CD4-positive, alpha-beta T cell treated with Interleukin-10 for 1 hour (primary cell): ENCODE measurements around the gene INSIG2.
"Not testable (repeated sequence)": the region's sequence is repeated elsewhere in the genome, so short reads cannot be mapped to it uniquely, and the experiment has no call there.

Experiments
- DNase-seq: peaks from one replicate; pipeline ENCODE4 v3.0.0-alpha.2; 2020

Gene INSIG2

DNA sequence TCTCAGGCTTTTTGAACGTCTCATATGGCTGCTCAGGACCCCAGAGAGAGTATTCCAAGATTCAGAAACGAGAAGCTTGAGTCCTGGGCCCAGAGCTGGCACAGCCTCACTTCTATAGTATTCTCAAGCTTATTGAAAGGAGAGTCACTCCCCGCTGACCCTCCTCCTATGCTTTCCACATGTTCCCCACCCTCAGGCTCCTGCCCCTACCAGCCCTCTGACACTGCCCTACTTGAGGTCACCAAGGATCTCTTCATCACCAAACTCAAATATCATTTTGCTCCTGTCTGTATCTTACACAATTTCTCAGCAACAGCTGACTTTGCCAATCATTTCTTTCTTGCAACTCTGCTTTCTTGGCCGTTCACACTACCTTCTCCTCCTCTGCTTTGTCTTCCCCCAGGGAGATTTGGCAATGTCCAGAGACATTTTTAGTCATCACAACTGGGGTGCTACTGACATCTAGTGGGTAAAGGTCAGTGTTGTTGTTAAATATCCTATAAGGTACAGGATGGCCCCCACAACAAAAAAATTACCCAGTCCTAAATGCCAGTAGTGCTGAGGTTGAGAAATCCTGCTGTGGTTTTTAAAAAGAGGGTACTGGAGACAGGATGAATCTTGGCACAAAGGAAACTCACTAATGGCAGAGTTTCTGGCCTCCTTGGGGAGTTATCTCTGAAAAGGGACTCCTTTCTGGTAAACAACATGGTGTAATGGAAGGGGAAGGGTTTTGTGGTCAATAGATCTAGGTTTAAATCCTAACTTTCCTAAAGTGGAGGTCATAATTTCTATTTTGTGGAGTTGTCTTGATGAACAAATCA, 26.9 kb upstream of the INSIG2 start:
- peak; percentile 7 for DNase-seq

DNA sequence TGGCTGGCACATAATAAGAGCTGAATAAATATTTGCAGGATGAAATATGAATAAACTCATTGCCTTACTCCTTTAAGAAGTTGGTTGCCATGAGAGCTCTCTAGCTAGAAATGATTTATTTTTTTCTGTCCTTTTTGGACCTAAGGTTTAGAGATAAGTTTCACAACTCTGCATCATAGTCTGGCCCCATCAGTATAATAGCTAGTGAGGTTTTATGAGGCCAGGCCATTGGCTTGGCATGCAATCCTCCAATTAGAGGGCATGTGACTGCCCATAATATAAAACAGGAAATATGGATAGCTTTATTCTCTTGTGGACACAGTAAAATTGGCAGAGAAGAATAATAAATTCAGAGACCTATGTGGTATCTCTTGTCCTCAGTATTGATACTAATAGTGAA, 26.2 kb upstream of the INSIG2 start:
- DNase-seq: no peak

DNA sequence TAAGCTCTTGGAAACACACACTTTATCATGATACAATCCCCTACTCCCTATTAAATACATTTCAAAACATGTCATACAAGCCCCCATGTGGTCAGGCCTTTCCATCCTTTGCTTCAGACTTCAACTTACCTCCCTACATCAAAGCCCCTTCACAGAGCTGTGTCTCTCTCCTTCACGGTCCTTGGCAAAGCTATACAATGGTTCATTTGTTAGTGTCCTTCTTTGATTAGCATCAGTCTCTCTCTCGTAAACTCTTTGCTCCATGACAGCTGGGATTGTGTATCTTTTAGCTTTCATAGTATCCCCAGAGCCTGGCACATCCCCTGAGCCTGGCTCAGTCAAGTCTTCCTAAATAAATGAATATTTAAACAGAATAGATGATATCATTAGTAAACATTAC, 25.6 kb upstream of the INSIG2 start:
- no peak for DNase-seq

DNA sequence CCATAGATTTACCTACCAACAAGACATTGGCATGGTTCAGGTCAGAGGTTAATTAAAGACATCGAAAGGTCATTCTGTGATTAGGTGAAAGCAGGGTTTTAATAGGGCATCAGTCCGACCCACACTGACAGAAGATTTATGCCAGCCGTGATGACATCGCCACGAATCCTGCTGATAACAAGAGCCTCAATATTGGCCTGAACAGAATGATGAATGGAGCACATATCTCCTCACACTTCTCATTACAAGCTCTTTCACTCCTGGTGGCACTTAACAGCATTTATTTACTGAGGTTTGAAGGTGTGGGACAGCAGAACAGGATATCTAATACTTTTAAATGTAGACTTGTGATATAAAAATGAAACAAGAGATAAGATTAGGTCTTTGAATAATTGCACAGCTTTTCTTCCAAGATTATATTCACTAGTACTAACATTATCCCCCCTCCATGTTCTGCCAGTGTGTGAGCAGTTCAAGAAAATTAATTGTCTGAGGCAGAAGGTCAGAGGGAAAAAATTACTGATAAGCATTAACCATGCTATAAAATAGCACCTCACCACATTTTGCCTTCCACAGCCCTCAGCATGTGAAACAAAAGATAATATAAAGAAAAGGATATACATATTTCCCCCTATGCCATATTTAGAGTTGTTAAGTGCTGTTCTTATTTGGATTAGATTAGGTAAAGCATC, 23.1 kb upstream of the INSIG2 start:
- no peak for DNase-seq

DNA sequence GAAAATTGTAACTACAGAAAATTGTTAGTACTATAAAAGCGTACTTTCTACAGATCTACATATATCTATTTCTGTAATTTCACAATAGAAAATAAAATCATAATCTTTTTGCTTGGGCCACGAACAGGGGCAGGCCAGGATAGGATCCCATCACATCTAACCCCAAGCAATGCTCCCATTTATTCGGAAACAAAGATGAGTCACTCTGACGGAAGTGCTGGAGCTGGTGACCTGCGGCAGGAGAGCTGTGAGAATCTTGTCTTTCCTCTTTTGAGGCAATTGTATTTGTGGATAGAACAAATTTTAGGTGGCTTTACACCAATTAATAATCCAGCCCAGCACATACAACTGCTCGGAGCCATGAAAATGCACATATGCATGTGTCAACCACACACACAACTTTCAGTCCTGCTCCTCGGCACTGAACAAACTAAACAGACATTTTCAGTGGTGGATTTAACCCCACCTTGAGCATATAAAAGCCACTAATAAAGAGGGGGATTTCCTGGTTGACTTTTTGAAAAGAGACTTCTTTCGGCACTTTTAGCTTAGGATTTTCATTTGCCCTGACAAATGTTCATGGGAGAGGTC, 22.3 kb upstream of the INSIG2 start:
- no peak for DNase-seq

DNA sequence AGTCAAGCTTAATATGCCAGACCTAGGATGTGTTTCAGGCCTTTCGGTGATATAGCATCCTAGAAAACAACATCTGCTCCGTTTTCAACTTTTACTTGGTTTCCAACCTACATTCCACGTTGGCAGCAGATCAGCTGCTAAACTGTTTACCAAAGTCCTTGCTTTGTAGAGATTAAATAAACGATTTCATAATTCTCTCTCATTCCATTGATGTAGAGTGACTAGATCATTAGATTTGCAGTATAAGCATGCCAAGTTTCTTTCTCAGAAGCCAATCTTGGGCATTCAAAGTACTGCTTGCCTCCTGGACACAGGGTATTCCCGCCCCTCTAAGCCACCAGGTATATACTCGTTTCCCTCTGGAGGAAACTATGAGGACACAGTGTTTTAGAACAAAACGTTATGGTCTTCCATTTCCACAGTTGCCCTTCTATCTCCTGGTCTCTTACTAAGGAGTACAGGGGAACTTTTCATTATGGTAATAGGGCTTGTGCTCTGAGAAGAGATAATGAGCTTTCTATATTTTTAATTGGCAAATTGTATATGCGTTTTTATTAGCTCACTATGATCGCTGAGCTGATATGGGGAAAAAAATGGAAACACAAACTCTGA, 10.5 kb upstream of the INSIG2 start:
- no peak for DNase-seq

DNA sequence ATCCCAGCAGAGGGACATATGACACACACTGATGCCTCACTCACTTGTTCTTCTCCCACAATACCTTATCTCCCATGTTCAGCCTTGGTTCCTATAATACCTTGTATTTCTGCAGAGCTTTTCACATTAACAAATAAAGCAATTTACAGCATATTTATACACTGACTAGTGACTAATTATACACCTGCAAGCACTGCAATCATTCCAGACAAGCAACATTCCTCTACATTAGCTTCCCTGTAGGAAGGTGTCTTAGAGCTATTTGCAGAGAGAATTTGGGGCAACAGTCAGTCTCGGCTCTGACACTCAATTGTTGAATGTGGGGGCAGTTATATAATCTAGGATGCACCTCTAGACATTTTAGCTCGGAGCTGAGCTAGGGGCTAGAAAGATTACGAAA, 9.5 kb upstream of the INSIG2 start:
- no peak for DNase-seq

DNA sequence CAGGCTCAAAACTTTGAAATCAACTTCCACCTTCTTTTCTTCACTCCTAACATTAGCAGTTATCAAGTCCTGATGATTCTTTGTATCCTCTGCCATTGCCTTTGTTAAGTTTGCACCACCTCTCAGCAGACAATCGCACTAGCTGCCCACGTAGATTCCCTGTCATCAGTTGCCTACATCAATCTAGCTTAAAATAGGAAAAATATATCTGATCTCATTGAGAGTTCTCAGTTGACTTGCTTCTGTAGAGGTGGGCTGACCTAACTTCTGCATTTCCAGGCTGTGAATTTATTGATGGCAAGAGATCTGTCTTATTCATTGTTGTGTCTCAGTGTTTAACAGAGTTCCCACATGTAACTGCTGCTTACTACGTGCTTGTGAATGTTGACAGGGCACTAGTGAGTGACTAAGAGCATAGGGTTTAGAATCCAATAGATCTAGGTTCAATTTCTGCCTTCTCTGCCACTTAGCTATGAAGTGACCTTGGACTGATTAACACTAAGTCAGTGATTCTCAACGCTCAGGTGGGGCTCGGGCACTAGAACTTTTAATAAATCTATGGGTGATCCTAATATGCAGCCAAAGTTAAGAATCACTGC, 3.7 kb upstream of the INSIG2 start:
- DNase-seq: no peak

DNA sequence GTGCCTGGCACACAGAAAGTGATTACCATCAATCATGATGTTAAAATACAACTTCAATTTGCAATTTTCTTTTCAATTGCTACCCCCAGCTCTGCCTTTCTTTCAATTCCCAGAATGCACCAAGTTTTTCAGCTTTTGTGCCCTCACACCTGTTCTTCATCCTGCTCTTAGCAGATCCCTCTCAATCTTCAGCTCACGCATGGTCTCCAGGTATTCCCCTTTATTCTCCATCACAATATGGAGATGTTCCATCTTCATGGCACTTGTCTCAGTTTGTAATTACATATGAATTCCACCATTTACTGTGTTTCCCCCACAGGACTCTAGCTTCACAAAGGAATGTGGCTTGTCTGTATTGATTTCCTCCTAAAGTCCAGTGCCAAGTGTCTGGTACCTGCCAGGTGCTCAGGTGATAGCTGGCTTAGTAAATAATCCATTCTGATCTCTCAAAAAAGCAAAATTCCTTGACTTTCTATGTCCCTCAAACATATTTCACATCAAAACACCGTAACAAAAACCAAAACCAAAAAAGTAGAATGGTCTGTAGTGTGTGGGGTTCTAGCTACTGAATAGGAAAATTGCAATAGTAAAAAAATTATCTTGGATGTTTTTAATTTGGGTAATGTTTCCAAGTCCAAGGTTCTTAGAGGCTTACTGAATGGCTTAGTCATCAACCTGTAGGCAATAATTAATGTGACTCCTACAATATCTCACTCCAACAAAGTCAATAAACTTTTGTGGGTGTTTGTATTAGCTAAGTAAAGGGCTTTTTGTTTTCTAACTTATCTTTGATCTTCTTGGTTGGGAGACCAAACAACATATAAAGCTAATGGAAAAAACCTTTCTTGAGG, 2.9 kb upstream of the INSIG2 start:
- DNase-seq: no peak

DNA sequence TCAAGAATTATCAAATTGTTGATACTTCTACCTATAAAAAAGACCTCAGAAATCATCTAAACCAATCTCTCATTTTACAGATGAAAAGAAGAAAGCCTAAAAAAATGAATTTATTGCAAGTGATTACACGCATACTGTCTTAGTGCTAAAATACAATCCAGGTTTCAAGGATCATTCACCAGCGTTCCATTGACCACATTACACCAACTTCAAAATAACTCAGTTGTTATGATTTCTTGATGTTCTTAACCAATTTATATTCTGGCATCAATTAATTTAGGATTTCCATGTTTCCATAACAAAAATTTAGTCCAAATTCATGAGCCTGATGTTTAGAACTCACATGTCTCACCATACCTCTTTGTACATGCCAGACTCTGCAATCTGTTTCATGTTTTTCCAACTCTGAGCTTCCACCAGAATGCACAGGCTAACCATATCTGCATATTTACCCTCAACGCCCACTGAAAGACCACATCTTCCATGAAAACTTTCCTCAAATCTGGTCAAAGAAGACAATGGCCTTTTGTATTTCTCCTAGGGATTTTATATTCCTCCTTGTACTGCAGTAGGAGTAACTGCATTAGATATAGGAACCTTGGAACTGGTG, 2.1 kb upstream of the INSIG2 start:
- DNase-seq: no peak

DNA sequence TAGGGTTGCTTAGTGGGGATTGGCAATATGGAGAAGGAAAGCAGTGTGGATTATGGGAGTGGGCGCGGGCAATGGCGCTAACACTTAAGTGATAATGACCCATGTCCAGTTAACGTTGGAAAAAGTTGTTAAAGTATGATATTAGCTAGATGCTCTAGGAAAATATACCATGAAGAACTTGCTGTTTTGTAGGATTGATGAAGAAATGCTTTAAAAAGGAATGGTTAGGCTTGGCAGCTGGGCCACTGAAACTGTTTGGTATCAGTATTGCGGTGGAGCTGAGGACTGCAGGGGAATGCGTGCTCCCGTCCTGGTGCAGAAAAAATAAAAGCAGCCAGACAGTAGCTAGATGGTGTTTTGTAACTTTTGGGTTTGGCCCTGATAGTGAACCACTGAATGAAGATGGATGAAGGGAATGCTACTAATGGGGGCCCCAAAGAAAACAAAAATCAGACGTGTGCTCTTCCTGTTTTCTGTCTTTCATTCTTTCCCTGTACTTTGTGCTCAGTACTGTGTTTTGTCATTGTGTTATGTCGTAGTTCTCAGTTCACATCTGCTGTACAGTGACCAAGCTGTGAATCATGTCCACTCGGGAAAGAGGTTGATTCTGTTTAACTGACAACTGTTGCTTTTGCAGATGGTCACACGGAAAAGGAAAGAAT, 999 bp downstream of the INSIG2 start:
- DNase-seq: peak; percentile 30

DNA sequence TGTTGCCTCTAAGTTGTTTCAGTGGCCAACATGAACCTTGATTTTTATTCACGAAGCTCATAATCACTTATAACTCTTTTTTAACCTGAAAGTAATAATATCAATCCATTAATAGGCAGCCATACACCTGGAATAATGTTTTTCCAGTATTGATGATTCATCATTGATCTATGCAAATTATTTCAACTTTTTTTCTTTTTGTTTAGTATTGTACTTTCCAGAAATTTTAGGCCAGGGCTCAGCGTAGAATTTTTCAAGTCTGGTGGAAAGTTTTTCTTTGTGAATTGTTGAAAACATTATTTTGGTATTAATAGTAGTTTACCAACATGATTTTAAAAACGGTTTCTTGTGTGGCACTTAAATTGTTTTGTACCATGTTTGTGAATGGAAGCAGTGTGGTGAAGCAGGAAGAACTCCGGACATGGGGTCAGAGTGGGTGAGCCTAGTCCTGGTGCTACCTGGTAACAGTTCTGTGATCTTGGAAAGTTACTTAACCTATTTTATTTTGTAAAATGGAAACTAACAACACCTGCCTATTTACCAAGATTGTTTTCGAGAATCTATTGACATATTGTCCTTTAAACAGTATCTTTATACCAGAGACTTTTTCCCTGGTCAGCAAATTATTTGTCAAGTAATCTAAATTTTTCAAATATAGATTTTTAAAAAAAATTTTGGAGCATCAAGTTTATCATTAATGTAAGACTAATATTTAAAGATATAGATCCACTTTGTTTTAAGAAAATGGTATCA, 2.3 kb downstream of the INSIG2 start:
- no peak for DNase-seq

DNA sequence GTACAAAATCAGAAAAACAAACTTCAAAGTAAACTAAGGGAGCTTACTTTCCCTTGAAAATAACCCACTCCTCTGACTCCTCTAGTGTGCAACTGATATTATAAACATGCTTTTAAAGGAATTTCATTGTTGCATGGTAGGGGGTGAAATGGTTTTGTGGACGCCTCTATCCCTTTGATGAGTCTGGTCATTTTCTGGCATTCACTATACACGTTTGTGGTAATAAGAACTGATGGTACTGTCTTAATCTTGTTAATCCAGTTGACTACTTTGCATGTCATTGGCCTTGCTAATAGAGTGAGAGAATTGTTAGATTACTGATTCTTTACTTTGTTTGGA, 2.8 kb downstream of the INSIG2 start:
- no peak for DNase-seq

DNA sequence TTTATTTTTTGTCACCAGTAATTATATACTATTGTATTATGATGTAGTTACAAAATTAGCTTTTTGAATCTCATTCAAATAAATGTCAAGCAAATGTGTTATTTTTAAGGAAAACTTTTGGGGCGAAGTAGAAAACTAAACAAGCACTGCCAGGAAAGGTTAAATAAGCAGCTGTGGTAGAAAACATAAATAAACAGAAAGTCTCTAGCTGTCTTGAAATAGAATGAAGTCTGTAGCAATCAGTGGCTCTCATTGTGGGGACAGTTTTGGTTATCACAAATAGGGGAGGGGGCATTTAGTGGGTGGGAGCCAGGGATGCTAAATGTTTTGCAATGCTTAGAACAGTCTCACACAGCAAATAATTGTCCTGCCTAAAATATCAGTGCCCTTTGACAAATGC, 3.4 kb downstream of the INSIG2 start:
- no peak for DNase-seq

DNA sequence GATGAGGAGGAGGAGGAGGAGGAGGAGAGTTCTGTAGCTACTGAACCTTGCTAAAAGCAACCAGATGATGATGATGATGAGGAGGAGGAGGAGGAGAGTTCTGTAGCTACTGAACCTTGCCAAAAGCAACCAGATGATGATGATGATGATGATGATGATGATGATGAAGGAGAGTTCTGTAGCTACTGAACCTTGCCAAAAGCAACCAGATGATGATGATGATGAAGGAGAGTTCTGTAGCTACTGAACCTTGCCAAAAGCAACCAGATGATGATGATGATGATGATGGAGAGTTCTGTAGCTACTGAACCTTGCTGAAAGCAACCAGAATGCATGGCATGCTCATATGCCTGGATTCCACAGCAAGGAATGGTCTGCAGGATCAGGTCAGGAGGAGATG, 5.8 kb downstream of the INSIG2 start:
- not testable (repeated sequence) for DNase-seq

DNA sequence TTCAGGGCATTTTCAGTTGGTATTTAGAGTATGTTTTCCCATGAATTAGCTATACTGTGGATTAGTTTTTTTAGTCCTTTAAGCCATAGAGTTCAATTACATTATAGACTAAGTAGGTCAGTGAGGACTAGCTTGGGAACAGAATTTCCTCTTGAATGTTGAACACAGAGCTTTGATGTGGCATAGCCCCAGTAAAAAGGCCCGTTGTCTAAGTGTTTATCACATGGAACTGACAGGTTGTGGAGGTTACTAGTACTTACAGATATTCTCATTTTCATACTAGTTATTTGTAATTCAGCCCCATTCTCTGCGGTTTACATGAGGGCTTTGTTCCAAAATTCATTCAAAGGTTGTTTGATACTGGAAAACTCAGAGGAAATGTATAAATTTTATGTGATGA, 6.2 kb downstream of the INSIG2 start:
- DNase-seq: no peak

DNA sequence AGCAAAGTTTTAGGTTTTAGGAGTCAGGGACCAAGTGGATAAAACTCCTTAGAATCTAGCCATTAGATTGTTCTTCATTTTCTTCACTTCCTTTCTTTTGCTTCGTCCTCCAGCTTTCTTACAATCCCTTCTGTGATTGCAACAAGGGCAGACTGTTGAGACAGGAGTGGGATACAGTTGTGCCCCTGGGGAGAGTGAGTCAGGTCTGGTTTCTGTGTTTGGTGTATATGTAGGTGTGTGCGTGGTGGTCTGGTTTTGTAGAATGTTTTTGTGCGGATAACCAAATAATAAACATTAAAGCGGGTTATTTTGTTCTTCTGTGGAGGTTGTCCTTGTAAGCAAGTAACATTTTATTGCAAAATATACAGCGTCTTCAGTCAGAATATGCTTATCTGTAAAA, 7.3 kb downstream of the INSIG2 start:
- no peak for DNase-seq

DNA sequence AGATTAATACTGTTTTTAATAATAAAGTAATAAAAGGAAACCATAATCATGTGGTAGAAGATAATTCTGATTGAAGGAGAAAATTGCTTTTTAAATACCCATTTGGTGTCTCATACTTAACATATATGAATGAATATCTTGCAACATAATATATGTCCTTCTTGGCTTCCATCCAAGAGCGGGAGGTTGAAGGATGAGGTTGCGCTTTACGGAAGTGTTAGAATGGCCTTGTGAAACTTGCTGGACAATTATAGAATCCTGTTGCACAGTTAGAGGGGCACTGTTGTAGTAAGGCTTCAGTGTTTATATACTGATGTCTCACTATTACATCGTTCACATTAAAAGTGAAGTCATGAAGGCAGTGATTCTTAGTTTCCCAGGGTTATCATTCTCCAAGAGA, 9.4 kb downstream of the INSIG2 start:
- DNase-seq: no peak

DNA sequence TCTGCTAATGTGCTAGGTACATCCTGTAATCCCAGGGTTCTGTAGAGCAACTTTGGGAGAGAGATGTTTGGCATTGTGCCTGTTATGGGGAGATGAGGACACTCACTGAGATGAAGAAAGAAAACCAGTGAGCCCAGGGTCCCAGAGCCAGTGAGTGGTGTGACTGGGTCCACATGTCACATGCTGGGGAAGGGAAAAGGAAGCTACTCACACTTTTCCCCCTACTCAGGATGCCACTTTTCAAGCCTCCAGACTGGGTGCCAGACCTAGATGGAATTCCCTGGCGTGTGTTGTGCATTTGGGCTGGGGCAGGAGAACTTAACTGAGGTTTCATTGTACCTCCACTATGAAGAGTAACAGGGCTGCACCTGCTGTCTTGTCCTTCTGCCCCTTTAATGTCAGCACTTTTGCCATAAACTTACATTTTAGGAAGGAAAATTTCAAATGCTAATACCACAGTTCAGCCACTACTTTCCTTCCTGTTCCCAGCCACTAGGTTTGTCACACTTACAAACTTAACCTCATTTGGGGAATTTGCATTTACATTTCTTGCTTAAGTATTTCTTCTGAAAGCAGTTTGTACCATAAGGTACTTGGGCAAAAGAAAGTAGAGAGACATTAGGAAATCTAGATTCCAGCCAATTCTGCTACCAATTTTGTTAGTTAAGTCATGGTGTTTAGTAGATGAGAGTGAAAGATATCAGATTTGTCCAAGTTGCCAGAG, 10.2 kb downstream of the INSIG2 start:
- DNase-seq: no peak
